SU-DHL-6 (cell line): Measurements from ENCODE around the gene NOL3.

Experiments used
- EZH2phosphoT487 ChIP-seq: fragments of 200-600 bp; sonication (generic), shearing (Covaris generic); conservative IDR thresholded peaks from 2 replicates; pipeline ENCODE4 v1.6.1; 2018; ENCODE audit warnings: mild to moderate bottlenecking, antibody characterized with exemption, low read length, moderate library complexity, mixed read lengths
- TF ChIP-seq, protein P1 (sequence below): fragments of 200-600 bp; sonication (generic); IDR thresholded peaks from one replicate; pipeline ENCODE4 v1.5.1; 2017; ENCODE audit warnings: antibody characterized with exemption, mild to moderate bottlenecking, low read length, moderate library complexity; ENCODE audit not compliant: insufficient read depth, poor library complexity, severe bottlenecking

DNA sequence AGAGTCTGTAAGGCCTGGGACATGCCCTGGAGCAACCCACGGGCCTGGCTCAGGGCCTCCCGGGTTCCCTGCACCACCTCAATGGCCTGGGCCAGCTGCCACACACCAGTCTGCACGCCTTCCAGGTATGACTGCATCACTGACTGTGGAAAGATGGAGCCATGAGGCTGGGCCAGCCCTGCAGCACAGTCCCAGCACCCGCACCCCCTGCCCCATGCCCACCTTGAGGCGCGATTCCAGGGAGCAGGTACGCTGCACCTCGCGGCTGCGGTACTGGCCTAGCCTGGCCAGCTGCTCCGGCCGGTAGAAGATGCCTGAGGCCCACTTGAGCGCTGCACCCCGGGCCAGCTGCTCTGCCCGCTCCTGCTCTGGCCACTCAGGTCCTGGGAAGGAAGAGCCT is 18.5 kb downstream of the NOL3 start:
- TF ChIP-seq, protein P1, sequence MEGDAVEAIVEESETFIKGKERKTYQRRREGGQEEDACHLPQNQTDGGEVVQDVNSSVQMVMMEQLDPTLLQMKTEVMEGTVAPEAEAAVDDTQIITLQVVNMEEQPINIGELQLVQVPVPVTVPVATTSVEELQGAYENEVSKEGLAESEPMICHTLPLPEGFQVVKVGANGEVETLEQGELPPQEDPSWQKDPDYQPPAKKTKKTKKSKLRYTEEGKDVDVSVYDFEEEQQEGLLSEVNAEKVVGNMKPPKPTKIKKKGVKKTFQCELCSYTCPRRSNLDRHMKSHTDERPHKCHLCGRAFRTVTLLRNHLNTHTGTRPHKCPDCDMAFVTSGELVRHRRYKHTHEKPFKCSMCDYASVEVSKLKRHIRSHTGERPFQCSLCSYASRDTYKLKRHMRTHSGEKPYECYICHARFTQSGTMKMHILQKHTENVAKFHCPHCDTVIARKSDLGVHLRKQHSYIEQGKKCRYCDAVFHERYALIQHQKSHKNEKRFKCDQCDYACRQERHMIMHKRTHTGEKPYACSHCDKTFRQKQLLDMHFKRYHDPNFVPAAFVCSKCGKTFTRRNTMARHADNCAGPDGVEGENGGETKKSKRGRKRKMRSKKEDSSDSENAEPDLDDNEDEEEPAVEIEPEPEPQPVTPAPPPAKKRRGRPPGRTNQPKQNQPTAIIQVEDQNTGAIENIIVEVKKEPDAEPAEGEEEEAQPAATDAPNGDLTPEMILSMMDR, result no peak
- TF ChIP-seq EZH2phosphoT487, result no peak
